Hepatocyte (in vitro differentiated cells): ENCODE results near the gene SPX.

Source experiments
- CTCF ChIP-seq: fragments of 200-600 bp; sonication (generic); IDR thresholded peaks from 2 replicates; pipeline ENCODE4 v1.5.1; 2016; ENCODE audit warnings: antibody characterized with exemption, mild to moderate bottlenecking; ENCODE audit not compliant: poor library complexity
- EZH2phosphoT487 ChIP-seq: fragments of 200-600 bp; sonication (generic); IDR thresholded peaks from one replicate; pipeline ENCODE4 v1.6.1; 2018; ENCODE audit warnings: antibody characterized with exemption, mild to moderate bottlenecking, low read depth, moderate library complexity; ENCODE audit not compliant: unreplicated experiment, severe bottlenecking

- TF ChIP-seq CTCF = no peak
- TF ChIP-seq EZH2phosphoT487 = no peak
Observed at GRCh38 chr12:21502872-21503271, 23.2 kb upstream of the SPX start.
